HT1080 (cell line): Measurements from ENCODE around the gene SLC2A6. TPM values are rescaled to one million over a fixed set of nuclear protein-coding genes. Genes with fewer than 3 reads are reported as not detected.
"Not testable (repeated sequence)": the region's sequence is repeated elsewhere in the genome, so short reads cannot be mapped to it uniquely, and the experiment has no call there.

Experiments used
- DNase-seq: peaks from one replicate; pipeline ENCODE4 v3.0.0-alpha.2; 2015; ENCODE audit warnings: low read depth
- total RNA-seq: library from RNA; depleted of rRNA; stranded (reverse); fragments of >200 nt; shearing (Covaris generic); gene quantifications from 2 replicates; pipeline ENCODE4 v1.2.3, GENCODE V29; 2014

Gene SLC2A6
- total RNA-seq, 1 experiment from 2014 or later = 2.3 TPM

DNA sequence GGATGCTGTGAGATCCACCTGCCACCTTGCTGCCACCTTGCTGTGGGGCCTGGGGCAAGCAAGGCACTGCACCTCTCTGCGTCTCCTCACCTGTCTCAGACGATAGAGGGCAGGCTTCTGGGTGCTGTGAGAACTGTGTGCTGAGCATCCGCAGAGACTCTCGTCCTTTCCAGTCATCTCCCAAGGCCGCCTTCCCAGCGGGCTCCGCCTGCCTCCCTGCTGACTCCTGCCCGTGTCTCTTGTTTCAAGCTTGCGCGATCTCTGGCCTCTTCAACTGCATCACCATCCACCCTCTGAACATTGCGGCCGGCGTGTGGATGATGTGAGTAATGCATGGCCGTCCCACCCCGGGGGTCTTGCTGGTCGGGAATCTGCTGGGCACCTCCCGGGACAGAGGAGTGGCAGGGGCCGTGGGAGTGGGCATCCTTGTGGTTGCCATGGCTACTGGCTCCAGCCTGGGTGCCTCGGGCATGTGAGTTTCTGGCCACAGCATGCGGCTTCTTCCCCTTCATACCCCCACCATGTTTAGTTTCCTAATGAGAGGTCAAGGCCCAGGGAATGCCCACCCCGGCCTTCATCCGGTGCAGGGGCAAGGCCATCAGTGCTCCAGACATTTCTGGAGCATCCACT is 15.6 kb downstream of the SLC2A6 start:
- DNase-seq = no peak

DNA sequence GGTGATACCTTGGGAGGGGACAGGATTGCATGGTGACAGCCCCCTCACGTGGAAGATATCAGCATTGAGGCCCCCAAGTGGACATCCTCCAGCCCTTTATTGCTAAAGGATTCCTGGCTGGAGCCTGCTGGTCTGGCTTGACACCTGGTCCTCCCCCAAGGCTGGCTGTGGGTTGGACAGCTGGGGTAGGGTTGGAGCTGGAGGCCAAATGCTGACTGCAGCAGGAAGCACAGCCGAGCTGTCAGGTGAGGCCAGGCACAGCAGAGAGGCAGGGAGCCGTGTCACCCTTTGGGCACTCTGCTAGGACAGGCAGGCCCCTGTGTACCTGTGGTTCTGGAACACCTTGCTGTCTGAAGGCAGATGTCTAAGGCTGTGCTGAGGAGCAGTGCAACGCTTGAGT is 16.9 kb downstream of the SLC2A6 start:
- no peak for DNase-seq

DNA sequence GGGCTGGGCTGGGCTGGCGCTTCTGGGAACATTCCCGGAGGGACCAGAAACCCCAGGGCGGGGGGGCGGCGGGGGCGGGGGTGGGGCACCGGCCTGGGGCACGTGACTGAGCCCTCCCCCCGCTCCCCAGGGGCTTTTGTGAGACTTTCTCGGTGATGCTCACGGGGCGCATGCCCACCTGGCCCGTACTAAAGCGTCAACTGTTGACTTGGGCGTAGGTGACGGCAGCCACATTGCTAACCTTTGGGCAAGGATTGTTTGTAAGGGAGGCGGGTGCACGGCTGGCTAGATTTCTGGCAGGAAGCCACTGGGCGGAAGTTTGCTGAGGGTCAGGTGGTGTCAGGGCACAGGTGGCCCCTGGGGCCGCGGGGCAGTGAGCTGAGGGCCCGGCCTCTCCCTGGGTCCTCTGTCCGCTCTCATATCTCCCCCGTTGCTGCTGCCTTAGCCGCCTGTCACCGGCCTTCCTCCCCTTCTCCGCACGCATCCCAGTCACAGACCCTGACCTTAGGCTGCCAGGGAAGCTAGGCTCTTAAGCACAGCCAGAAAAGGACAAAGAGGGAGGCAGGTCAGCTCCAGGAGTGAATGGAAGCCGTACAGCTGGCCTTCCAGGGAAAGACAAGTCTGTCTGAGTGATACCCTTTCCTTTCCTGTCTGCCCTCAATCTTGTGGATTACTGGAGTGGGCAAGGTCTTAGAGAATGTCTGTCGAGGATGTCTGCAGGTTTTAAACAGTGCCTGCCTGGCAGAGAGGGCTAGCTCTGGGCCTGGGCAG is 18.3 kb downstream of the SLC2A6 start:
- DNase-seq = no peak

DNA sequence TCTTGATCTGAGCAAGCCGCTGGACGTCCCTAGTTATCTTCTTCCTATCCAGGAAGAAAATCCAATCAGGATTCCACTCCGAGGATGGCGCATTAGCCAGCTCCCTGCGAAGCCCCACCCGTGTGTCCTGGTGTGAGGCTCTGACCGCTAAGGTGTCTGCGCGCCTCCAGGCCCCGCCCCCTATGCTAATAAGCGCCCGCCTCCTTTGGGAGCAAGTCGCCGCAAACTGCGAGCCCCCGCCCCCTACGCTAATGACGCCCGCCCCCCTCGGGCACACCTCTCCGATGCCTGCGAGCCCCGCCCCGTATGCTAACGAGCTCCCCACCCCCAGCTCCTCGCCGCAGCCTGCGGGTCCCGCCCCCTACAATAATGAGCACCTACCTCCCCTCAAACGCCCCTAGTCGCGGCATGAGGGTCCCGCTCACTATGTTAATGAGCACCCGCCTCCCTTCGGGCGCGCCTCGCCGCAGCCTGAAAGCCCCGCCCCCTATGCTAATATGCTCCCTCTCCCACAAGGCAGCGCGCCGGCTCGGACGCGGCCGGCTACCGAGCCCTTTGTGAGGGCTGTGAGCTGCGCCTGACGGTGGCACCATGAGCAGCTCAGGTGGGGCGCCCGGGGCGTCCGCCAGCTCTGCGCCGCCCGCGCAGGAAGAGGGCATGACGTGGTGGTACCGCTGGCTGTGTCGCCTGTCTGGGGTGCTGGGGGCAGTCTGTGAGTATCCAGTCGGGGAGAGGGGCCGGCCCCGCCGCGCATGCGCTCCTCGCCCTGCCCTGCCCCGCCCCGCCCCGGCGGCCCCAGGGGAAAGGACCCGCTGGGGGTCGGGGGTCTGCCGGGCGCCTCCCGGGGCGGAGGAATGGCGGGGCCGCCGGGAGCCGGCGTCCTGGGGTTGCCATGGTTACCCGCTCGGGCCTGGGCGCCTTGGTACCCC is 19.2 kb downstream of the SLC2A6 start, which contains the start of gene CACFD1:
Gene CACFD1 (plus strand): TSS at position 503 of the 929 bp plus-strand sequence. CDS start 89 bp downstream, at position 592.
- DNase-seq = peak; percentile 82

DNA sequence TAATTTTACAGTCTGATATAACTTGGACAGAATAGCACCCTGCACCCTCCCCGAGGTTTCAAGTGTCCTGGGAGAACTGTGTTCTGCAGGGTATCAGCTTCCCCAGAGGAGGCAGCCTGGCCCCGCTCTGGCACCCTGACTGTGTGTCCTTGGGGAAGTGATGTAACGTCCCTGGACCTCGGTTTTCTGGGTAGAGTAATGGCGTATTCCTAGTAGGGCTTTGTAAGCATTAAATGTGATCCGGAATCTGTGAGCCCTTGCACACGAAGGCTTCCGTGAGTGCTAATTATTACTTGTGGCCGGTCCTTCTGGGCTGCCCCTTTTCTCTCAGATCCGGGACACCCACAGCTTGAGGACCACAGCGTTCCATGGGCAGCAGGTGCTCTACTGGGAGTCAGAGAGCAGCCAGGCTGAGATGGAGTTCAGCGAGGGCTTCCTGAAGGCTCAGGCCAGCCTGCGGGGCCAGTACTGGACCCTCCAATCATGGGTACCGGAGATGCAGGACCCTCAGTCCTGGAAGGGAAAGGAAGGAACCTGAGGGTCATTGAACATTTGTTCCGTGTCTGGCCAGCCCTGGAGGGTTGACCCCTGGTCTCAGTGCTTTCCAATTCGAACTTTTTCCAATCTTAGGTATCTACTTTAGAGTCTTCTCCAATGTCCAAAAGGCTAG is 20.1 kb downstream of the SLC2A6 start:
- no peak for DNase-seq

DNA sequence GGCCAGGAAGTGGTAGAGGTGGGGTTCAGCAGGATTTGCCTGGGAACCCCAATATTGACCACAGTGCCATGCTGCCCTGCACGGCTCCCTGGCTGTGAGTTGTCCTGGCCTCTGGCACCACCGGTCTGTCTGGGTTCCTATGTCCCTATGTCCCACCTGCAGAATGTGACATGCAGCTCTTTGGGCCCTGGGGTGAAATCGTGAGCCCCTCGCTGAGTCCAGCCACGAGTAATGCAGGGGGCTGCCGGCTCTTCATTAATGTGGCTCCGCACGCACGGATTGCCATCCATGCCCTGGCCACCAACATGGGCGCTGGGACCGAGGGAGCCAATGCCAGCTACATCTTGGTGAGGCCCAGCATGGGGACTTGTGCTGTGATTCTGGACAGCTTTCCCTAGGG is 21.2 kb downstream of the SLC2A6 start:
- no peak for DNase-seq

DNA sequence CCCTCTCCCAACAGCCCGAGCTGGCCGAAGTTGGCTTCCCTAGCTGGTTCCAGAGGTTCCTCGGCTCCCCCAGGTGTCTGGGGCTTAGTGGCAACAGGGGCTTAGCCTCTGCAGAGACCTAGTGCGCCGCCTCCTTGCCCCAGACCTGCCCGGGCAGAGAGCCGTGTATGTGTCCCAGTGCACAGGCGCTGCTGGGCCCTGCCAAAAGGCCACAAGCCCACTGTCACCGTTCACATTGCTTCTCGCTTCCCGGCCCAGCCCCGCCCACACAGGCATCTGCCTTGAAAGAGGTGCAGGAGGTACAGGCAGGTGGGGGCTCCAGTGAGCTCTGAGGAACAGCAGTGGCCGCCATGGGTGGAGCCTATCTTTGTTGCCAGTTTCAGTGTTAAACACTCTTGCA is 21.7 kb downstream of the SLC2A6 start:
- DNase-seq = no peak

DNA sequence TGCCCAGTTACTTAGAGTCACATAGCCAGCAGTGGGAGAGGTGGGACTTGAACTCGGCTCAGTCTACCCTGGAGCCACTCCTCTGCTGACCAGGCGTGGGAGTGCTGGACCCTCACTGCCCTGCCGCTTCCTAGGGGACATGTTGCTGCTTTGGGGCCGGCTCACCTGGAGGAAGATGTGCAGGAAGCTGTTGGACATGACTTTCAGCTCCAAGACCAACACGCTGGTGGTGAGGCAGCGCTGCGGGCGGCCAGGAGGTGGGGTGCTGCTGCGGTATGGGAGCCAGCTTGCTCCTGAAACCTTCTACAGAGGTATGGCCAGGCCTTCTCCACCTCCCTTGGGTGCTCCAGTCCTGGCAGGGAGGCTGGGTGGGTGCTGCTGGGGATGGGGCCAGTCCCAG is 22.5 kb downstream of the SLC2A6 start:
- DNase-seq = no peak

DNA sequence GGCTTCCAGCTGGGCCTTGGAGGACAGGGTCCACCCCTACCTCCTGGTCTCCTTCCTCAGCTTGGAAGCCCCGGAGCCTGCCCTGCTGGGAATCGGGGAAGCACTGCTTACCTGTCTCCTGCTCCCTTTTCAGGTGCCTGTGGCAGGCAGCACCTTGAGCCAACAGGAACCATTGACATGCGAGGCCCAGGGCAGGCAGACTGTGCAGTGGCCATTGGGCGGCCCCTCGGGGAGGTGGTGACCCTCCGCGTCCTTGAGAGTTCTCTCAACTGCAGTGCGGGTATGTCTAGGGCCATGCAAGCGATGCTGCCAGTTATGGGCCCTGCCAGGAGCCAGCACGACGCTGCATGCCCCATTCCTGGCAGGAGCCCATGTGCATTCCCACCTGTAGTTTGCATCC is 23.0 kb downstream of the SLC2A6 start:
- DNase-seq = no peak

DNA sequence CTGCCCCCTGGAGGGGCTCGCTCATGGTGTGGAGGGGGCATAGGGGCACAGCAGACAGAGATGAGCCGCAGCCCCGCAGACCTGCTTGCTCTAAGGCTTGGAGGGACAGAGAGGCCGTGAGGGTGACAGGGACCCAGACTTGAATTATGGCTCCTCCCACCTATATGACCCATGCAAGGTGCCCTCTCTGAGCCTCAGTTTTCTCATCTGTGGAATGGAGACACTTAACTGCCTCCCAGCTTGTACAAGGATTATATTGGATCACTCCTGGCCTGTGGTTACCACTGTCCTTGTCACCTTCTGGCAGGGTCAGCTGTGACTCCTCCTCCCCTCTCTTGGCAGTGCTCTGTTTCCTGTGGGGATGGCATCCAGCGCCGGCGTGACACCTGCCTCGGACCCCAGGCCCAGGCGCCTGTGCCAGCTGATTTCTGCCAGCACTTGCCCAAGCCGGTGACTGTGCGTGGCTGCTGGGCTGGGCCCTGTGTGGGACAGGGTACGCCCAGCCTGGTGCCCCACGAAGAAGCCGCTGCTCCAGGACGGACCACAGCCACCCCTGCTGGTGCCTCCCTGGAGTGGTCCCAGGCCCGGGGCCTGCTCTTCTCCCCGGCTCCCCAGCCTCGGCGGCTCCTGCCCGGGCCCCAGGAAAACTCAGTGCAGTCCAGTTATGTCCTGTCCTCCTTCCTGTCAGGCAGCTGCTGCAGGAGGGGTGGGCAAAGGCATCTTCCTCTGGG is 23.8 kb downstream of the SLC2A6 start:
- no peak for DNase-seq

DNA sequence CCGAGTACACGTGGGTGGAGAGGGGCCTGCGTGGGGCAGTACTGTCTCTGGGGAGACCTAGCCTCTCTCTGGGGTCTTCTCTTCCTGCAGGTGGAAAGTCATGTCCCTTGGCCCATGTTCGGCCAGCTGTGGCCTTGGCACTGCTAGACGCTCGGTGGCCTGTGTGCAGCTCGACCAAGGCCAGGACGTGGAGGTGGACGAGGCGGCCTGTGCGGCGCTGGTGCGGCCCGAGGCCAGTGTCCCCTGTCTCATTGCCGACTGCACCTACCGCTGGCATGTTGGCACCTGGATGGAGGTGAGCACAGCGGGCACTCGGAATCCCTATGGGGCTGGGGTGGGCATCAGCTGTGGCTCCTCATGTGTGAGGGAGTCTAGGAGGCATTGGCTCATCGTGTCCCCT is 24.6 kb downstream of the SLC2A6 start:
- no peak for DNase-seq

DNA sequence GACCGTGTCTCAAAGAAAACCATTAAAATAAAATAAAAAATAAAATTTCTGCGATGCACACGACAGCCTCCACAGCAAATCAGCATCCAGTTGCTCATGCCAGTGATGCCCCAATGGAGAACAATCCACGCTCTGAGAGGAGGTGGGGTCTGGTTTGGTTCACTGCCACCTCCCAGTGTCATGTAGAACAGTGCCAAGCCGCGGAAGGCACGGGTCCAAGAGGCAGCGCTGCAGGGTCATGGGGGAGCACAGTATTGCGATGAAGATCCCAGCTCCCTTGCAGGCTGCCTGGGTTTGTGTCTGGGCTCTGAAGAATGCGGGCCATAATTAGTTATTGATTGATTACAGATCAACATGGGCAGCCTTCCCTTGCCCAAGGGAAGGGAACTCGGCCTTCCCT is 25.2 kb downstream of the SLC2A6 start:
- no peak for DNase-seq

DNA sequence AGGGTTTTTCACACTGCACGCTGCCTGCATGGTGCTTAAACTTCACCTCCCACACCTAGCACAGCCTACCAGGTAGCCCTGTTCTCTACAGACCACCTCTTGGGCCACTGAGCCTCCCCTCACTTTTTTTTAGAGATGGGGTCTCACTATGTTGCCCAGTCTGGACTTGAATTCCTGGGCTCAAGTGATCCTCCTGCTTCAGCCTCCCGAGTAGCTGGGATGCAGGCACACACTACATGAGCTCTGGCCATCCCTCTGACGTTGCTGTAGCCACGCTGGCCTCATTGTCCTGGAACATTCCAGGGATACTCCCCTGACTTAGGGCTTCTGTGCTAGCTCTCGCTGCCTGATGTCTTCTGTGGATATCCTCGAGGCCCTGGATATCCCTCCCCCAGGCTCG is 26.3 kb downstream of the SLC2A6 start:
- DNase-seq = no peak

DNA sequence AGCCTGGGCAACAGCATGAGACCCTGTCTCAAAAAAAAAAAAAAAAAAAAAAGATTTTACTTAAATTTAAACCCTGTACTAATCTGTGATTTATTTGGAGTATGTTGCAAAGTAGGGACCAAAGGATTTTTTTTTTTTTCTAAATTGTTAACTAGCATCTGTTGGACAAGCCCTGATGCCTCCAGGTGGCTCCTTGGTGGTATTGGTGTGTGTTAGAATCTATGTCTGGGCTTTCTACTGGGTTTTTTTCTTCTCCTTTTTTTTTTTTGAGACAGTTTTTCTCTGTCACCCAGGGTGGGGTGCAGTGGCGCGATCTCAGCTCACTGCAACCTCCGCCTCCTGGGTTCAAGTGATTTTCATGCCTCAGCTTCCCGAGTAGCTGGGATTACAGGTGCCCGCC is 27.0 kb downstream of the SLC2A6 start:
- DNase-seq = not testable (repeated sequence)

DNA sequence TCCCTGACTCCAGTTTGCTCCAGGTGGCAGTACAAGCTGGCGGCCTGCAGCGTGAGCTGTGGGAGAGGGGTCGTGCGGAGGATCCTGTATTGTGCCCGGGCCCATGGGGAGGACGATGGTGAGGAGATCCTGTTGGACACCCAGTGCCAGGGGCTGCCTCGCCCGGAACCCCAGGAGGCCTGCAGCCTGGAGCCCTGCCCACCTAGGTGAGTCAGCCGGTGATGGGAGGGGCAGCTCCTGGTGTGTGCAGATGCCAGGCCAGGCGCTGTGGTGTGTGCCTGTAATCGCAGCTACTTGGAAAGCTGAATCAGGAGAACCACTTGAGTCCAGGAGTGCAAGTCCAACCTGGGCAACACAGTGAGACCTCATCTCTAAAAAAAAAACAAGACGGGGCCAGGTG is 29.1 kb downstream of the SLC2A6 start:
- DNase-seq = peak; percentile 59

DNA sequence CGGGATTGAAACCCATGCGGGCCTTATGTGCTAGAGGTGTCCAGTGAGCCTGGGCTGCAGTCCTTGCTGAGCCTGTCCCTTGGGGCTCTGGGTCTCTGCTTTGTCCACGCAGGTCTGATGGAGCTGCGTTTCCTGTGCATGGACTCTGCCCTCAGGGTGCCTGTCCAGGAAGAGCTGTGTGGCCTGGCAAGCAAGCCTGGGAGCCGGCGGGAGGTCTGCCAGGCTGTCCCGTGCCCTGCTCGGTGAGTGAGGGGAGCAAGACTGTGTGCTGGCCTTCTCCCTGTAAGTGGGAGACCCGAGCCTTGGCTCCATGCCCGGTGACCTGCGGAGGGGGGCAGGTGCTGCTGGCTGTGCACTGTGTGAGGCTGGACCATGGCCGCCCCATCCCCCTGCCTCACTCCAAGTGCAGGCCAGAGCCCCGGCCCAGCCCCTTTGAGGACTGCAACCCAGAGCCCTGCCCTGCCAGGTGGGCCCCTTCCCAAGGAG is 30.4 kb downstream of the SLC2A6 start:
- no peak for DNase-seq

DNA sequence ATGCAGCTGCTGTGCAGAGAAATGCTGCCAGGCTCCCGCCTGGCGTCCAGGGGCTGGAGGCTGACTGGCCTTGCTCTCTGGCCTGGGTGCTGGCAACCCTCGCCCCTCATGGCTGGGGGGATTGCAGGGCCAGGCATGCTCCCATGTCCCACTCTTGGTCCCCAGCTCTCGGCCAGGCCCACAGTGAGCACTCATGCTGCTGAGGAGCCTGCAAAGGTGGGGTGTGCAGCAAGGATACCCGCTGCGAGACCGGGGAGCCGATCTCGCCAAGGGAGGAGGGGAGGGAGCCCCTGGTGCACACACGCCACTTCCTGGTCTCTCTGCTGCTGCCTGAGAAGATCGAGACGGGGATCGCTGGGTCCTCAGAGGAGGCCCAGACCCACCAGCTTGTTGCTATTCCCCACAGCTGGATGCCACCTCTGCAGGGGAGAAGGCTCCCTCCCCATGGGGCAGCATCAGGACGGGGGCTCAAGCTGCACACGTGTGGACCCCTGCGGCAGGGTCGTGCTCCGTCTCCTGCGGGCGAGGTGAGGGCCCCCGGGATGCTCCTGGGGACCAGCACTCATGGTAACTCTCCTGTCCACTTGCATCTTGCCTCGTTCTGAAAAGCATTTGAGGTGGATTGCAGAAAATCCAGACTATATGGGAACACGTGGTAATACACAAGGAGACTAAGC is 33.5 kb downstream of the SLC2A6 start:
- no peak for DNase-seq

DNA sequence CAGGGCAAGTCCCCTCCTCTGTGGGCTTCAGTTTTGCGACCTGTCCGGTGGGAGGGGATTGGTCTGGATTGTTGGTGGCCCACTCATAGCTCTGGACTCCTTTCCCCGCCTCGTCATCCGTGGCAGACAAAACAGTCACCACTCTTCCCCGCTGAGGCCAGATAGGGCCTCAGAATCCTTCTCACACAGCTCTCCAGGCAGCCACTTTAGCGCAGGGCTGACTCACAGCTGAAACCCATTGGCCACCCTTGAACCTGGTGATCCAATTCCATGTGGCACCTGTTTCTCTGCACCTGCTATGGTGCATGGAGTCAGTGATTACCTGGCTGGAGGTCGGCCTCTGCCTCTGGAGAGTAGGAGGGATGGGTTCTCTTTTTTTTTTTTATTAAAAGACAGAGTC is 34.9 kb downstream of the SLC2A6 start:
- DNase-seq = no peak

DNA sequence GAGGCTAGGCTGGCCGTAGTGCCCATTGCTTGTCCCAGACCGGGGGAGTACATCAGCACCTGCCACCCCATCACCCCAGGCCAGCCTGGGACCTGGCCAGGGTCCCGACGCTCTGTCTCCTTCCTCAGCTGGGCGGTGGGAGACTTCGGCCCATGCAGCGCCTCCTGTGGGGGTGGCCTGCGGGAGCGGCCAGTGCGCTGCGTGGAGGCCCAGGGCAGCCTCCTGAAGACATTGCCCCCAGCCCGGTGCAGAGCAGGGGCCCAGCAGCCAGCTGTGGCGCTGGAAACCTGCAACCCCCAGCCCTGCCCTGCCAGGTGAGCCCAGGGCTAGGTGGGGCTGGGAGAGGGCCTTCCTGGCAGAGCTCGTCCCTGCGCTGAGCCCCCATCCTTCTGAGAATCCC is 35.7 kb downstream of the SLC2A6 start:
- DNase-seq = no peak

DNA sequence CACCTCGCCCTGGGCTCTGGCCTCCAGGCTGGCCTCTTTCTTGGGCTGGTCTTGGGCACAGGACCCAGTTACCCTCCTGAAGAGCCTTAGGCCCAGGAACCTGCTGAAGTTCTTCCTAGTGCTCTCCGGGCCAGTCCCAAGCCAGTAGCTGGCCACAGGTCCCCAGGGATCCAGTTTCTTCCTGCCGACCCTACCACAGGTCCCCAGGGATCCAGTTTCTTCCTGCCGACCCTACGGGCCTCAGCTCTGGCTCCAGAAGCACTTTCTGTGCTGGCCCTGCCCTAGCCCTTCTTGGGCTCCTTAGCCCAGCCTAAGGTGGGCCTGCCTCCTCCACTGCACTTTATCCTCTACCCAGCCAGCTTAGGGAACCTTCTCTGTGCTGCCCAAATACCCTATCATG is 37.3 kb downstream of the SLC2A6 start:
- no peak for DNase-seq
